ENCODE measurements around the gene CCDC107.
A peak's percentile ranks its signal among the peaks of the same experiment; 100 is the strongest.

The CCDC107 gene

GRCh38 chr9:35689542-35690293 lies 31.6 kb downstream of the CCDC107 start, which contains the start of gene TPM2:
Gene TPM2 (minus strand): TSS chr9:35689925. CDS start chr9:35689817, 108 bp downstream.
- FAIRE-seq (no peak), DNase-seq (ENCODE audit: insufficient read length, low spot score) (peak; percentile 53)
- TF ChIP-seq POLR2A (IDR thresholded peaks at IDR 0.05; ENCODE audit: low read depth, low read length) (peak; percentile 44; the same call in 1 of the 2 replicates), POLR2AphosphoS5 (IDR thresholded peaks at IDR 0.05; ENCODE audit: low read depth, low read length) (0 out of 2 replicates have a peak, but pooled peaks have one; percentile 48), TAF1 (IDR thresholded peaks at IDR 0.05; ENCODE audit: low read depth, low read length) (no peak)

- DNase-seq (ENCODE audit: insufficient read length, low spot score) (no peak), FAIRE-seq (peak; percentile 63)
- TF ChIP-seq SPI1 (IDR thresholded peaks at IDR 0.05; ENCODE audit: low read depth, low read length) (no peak), POLR2A (IDR thresholded peaks at IDR 0.05; ENCODE audit: low read depth, low read length) (no peak), PAX5 (IDR thresholded peaks at IDR 0.05; ENCODE audit: insufficient read depth, low read length, severe bottlenecking) (no peak), POLR2AphosphoS5 (IDR thresholded peaks at IDR 0.05; ENCODE audit: low read depth, low read length) (no peak), POU2F2 (IDR thresholded peaks at IDR 0.05; ENCODE audit: low read depth, low read length) (no peak), TAF1 (IDR thresholded peaks at IDR 0.05; ENCODE audit: low read depth, low read length) (no peak)
Observed at GRCh38 chr9:35690294-35690613, 32.2 kb downstream of the CCDC107 start.

GRCh38 chr9:35690614-35691333 lies 32.7 kb downstream of the CCDC107 start:
- DNase-seq (ENCODE audit: insufficient read length, low spot score): peak; percentile 54
- peak; percentile 66 for FAIRE-seq
- TF ChIP-seq SPI1 (IDR thresholded peaks at IDR 0.05; ENCODE audit: low read depth, low read length) (no peak), POLR2AphosphoS5 (IDR thresholded peaks at IDR 0.05; ENCODE audit: low read depth, low read length) (no peak), TAF1 (IDR thresholded peaks at IDR 0.05; ENCODE audit: low read depth, low read length) (no peak), PAX5 (IDR thresholded peaks at IDR 0.05; ENCODE audit: insufficient read depth, low read length, severe bottlenecking) (no peak), POLR2A (IDR thresholded peaks at IDR 0.05; ENCODE audit: low read depth, low read length) (no peak), POU2F2 (IDR thresholded peaks at IDR 0.05; ENCODE audit: low read depth, low read length) (no peak)

- TF ChIP-seq PAX5 (IDR thresholded peaks at IDR 0.05; ENCODE audit: insufficient read depth, low read length, severe bottlenecking) (no peak), POU2F2 (IDR thresholded peaks at IDR 0.05; ENCODE audit: low read depth, low read length) (no peak), POLR2A (IDR thresholded peaks at IDR 0.05; ENCODE audit: low read depth, low read length) (no peak), SPI1 (IDR thresholded peaks at IDR 0.05; ENCODE audit: low read depth, low read length) (no peak), TAF1 (IDR thresholded peaks at IDR 0.05; ENCODE audit: low read depth, low read length) (no peak), POLR2AphosphoS5 (IDR thresholded peaks at IDR 0.05; ENCODE audit: low read depth, low read length) (no peak)
- no peak for DNase-seq (ENCODE audit: insufficient read length, low spot score)
- no peak for FAIRE-seq
Observed at GRCh38 chr9:35691334-35691650, 33.2 kb downstream of the CCDC107 start.

GRCh38 chr9:35691757-35692301 lies 33.7 kb downstream of the CCDC107 start:
- FAIRE-seq: no peak
- no peak for DNase-seq (ENCODE audit: insufficient read length, low spot score)
- TF ChIP-seq POLR2AphosphoS5 (IDR thresholded peaks at IDR 0.05; ENCODE audit: low read depth, low read length): no peak
- no peak for TF ChIP-seq TAF1 (IDR thresholded peaks at IDR 0.05; ENCODE audit: low read depth, low read length)
- TF ChIP-seq POU2F2 (IDR thresholded peaks at IDR 0.05; ENCODE audit: low read depth, low read length): no peak
- TF ChIP-seq PAX5 (IDR thresholded peaks at IDR 0.05; ENCODE audit: insufficient read depth, low read length, severe bottlenecking): no peak
- no peak for TF ChIP-seq POLR2A (IDR thresholded peaks at IDR 0.05; ENCODE audit: low read depth, low read length)
- TF ChIP-seq SPI1 (IDR thresholded peaks at IDR 0.05; ENCODE audit: low read depth, low read length): no peak

GRCh38 chr9:35695943-35696401 lies 37.9 kb downstream of the CCDC107 start:
- FAIRE-seq (no peak), DNase-seq (ENCODE audit: insufficient read length, low spot score) (no peak)
- no peak for TF ChIP-seq POLR2A (IDR thresholded peaks at IDR 0.05; ENCODE audit: low read depth, low read length)
- TF ChIP-seq SPI1 (IDR thresholded peaks at IDR 0.05; ENCODE audit: low read depth, low read length): no peak
- TF ChIP-seq POU2F2 (IDR thresholded peaks at IDR 0.05; ENCODE audit: low read depth, low read length): no peak
- TF ChIP-seq POLR2AphosphoS5 (IDR thresholded peaks at IDR 0.05; ENCODE audit: low read depth, low read length): no peak
- TF ChIP-seq TAF1 (IDR thresholded peaks at IDR 0.05; ENCODE audit: low read depth, low read length): no peak
- TF ChIP-seq PAX5 (IDR thresholded peaks at IDR 0.05; ENCODE audit: insufficient read depth, low read length, severe bottlenecking): no peak

GRCh38 chr9:35696520-35697215 lies 38.6 kb downstream of the CCDC107 start:
- FAIRE-seq (peak; percentile 91), DNase-seq (ENCODE audit: insufficient read length, low spot score) (peak; percentile 76)
- TF ChIP-seq POLR2A (IDR thresholded peaks at IDR 0.05; ENCODE audit: low read depth, low read length) (no peak), SPI1 (IDR thresholded peaks at IDR 0.05; ENCODE audit: low read depth, low read length) (no peak), PAX5 (IDR thresholded peaks at IDR 0.05; ENCODE audit: insufficient read depth, low read length, severe bottlenecking) (no peak), POU2F2 (IDR thresholded peaks at IDR 0.05; ENCODE audit: low read depth, low read length) (no peak), POLR2AphosphoS5 (IDR thresholded peaks at IDR 0.05; ENCODE audit: low read depth, low read length) (no peak), TAF1 (IDR thresholded peaks at IDR 0.05; ENCODE audit: low read depth, low read length) (no peak)

GRCh38 chr9:35697486-35697885 lies 39.4 kb downstream of the CCDC107 start:
- no peak for DNase-seq (ENCODE audit: insufficient read length, low spot score)

More at GRCh38 chr9:35697486-35697885, 39.4 kb downstream of the CCDC107 start:
- no peak for FAIRE-seq
- TF ChIP-seq SPI1 (IDR thresholded peaks at IDR 0.05; ENCODE audit: low read depth, low read length) (no peak), PAX5 (IDR thresholded peaks at IDR 0.05; ENCODE audit: insufficient read depth, low read length, severe bottlenecking) (no peak), POLR2A (IDR thresholded peaks at IDR 0.05; ENCODE audit: low read depth, low read length) (no peak), POU2F2 (IDR thresholded peaks at IDR 0.05; ENCODE audit: low read depth, low read length) (no peak), POLR2AphosphoS5 (IDR thresholded peaks at IDR 0.05; ENCODE audit: low read depth, low read length) (no peak), TAF1 (IDR thresholded peaks at IDR 0.05; ENCODE audit: low read depth, low read length) (no peak)

Measured in GM12891 (cell line).